HG02642 (cell line): ENCODE results near the gene ANO1.

ENCODE experiments used
- ATAC-seq: cut with Tn5 transposase; IDR thresholded peaks from one replicate; pipeline ENCODE4 v1.9.1; 2021; ENCODE audit warnings: mild to moderate bottlenecking; ENCODE audit not compliant: unreplicated experiment, poor library complexity

Gene ANO1

DNA sequence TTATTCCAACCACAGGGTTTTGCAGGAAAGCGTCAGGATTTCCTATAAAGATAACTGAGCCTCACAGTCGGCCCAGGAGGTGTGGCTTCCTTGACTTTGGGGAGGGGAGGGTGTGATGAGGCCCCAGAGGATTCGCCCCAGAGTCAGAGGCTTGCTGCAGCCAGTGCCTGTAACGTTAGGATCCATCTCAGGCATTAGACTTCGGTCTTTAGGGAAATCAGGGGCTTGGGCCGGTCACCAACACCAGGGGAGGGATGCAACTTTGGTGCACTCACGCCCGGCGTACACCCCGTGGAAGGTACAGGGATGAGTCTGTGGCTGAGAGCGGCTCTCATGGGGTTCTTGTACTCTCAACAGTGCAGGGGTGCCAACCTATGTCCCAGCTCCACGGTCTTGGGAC, 5.7 kb upstream of the ANO1 start:
- ATAC-seq: no peak

DNA sequence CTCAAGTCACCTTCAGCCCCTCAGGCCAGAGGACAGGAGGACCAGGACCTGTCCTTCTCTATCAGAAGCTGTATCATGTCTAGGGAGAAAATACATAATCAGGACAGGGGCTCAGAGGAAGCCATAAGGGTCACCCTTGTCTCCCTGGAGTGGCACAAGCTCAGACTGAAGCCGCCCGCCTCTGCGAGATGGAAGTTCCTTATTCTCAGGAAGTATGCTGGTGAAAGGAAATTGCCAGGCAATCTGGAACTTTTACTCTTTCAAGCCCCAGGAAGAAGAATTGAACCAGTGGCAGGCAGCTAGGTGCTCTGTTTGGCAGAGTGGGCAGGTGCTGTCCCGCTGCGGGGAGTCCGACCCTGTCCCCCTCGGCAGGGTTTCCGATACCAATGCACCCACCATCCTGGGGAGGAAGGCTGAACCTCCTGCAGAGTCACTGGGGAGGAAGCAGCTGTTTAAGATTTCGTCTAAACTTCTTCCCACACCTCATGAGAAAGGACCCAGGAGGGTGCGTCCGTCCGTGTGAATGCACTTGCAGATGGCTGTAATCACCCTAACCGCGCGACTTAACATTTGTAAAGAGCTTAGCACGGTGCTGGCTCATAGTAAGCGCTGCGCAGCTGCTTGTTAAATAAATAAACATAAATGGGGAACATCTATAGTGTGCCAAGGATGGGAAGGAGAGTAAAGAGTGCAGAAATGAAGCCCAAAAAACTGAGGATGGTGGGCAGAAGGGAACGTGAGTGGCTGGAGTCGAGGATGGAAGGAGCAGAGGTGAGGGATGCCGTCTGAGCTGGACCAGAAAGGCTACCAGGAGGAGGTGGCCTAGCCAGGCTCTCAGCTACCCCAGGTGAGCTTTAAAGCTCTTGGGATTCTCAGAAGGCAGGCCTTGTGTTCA, 5.0 kb upstream of the ANO1 start:
- ATAC-seq: no peak

DNA sequence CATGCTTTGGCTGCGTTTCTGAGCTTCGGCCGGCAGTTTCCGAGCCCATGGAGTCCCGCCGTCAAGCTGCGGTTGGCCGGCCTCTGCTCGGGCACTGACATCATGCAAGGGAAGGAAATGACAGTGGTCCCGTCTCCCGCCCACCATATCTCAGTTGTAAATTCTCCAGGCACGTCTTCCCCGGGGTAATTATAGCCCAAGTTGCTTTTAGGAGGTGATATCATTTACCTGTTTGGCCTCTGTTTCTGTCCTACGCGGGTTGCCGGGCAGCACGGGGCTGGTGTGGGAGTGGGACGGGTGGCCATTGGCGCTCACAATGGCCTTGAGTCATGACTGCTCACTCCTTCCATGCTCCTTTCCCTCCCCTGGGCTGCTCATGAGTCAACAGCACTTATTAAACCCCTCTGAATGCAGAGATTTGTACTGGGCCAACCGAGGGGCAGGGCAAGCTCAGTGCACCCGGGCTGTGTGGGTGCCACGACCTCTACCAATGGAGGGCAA, 4.2 kb upstream of the ANO1 start:
- ATAC-seq: no peak

DNA sequence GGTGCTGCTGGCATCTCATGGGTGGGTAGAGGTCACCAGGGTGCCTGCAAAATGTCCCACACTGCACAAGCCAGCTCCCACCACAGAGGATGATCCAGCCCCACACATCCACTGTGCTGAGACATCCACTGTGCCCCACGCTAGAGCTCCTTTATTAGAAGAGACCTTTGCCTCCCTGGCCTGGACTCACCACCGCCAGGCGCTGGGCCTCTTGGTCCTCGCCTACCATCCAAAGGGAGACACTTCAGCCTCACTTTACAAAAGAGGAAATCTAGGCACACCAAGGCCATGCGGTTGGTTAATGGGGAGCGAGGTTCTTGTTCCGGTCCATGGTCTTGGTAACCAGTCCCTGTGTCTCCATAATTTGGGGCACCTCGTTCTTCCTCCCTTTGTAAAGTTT, 3.4 kb upstream of the ANO1 start:
- no peak for ATAC-seq

DNA sequence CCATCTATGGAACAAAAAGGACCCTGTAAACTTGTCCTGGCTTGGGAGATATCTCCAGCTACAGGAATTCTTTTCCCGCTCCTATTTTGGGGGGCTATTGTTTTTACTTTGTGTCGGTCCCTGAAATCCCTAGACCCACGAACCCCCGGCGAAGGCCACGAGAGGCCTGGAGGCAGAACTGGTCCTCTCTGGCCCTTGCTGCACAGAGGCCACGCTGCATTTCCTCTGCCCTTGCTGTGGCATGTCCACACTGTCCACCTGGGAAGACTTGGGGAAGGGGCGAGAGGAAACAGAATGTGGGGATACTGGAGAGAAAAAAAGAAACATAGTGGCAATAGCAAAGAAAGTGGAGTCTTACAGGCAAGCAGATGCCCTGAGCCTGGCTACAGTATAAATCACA, 2.3 kb upstream of the ANO1 start:
- ATAC-seq: no peak

DNA sequence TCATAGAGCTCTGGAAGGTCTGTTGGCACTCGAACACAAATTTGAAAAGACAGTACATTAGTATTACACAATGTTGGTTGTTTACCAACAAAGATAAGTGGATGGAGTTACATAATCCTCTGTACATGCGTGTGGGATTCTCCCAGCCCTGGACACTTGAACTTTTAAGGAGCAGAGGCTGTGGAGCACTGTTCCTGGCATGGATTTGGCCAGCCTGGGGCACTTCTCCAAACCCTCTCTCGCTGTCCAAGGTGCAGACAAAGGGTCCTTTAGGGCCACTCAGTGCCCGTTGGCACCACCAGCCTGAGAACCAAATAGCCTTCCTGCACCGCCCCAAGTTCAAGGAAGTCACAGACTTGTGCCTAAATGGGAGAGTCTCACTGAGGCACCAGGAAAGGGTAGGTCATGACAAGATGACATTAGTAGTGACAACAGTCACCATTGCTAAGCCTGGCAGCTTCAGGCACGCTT, 1.6 kb upstream of the ANO1 start:
- ATAC-seq: no peak

DNA sequence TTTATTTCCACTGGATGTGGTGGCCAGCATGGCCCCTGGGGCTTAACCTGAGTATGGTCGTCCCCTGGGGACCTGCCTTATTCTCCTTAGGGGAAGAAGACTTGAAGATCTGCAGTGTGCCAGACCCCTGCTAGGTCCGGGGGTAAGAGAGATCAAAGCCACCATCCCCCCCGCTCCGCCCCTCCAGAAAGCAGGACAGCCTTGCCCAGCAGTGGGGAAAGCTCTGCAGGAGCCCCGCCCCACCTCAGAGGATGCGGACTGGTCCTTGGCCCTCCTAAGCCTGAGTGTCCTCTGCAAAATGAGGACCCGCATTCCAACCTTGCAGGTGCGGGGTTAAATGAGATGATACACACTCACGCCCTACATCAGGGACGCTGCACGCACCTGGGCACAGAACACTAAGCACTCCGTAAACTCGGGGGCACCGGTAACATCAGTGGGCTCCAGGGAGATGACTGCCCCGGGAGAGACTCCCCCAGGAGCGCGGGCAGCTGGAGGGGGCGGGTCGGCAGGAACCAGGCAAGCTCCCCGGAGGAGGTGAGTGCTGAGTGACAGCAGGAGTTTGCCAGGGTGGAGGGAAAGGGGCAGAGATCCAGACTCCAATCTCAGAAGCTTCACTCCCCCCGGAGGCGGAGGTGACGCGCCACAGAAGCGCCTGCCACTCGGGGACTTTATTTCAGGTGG, 564 bp upstream of the ANO1 start:
- ATAC-seq: no peak

DNA sequence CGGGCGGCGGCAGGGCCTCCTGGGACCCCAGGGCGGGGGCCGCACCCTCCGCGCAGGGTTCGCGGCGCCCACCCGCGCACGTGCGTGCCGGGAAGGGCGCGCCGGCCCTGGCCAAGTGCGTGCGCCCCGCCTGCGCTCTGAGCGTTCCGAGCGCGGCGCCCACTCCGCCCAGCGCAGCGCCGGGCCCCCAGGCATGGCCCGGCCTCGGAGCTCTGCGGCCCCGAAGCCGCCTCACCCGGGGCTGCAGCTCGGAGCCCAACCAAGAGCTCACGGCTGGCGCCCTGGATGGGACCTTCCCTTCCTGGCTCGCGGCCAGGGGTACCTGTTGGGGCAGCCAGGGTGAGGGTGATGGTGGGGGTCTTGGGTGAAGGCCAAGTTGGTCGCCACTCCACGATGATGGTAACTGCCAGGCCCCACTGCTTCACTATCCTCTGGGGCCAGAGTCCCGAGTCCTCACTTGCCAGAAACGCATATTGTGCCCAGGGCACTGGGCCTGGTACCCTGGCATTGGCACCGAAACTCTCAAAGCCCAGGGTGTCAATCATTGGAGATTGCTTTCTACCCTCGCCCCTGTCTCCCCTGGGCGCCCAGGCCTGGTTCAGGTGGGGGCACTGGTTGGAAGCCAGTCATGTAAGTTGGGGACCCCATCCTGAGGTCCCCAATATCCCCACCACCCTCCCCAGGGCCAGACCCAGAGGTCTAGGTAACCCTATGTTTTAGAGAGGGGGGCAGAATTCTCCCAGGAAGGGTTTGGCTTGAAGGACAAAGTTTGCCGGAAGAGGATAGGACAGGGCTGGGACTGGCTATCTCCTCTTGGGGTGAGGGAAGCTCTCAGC, 882 bp downstream of the ANO1 start:
- ATAC-seq: no peak

DNA sequence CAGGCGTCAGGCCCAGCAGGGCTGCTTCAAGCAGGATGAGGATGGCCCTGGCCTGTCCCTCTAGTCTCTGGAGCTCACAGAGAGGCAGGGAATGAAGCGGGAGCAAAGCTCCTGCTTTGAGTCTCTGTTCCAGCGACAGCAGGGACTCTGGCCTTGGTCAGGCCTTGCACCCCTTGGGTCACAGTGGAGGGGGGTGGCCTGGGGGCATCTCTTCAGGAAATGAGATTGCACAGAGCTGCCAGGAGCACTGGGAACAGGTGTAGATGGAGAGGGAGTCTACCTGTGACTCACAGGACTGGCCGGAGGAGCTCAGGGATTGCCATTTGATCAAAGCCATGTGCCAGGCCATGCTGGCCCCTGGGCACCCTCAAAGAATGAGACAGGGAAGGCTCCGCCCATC, 1.6 kb downstream of the ANO1 start:
- ATAC-seq: no peak

DNA sequence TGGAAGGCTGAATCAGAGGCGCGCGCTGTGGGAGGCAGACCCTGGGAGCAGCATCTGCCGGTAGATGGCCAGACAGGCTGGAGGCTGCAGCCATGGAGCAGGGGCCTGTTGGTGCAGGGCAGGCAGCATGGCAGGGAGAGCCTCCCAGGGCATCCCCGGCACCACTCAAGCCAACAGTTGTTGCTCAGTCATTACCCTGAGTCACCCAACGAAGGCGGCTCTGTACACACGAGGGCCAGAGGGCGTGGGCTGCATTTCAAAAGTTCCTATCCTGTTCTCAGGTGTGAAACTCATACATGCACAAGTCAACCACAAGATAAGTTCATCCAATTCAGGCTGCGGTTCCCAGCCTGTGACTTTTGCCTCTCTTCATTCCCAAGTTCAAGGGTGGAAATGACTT, 2.6 kb downstream of the ANO1 start:
- no peak for ATAC-seq

DNA sequence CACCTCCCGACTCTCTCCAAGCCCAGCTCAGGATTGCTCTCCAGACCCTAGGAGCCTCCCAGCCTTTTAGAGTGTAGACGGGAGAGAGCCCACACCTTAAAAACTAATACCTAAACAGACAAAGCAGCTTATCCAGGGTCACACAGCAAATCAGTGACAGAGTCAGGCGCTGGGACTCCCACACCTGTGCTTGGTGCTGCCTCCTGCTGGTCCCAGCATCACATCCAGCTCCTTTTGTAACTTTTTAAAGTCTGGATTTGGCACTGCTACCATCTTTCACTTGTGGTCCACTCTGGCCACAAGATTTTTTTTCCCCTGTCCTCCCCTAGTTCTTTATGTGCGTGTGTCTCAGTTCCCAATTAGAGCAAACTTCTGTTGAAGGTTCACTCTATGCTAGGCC, 4.7 kb downstream of the ANO1 start:
- no peak for ATAC-seq

DNA sequence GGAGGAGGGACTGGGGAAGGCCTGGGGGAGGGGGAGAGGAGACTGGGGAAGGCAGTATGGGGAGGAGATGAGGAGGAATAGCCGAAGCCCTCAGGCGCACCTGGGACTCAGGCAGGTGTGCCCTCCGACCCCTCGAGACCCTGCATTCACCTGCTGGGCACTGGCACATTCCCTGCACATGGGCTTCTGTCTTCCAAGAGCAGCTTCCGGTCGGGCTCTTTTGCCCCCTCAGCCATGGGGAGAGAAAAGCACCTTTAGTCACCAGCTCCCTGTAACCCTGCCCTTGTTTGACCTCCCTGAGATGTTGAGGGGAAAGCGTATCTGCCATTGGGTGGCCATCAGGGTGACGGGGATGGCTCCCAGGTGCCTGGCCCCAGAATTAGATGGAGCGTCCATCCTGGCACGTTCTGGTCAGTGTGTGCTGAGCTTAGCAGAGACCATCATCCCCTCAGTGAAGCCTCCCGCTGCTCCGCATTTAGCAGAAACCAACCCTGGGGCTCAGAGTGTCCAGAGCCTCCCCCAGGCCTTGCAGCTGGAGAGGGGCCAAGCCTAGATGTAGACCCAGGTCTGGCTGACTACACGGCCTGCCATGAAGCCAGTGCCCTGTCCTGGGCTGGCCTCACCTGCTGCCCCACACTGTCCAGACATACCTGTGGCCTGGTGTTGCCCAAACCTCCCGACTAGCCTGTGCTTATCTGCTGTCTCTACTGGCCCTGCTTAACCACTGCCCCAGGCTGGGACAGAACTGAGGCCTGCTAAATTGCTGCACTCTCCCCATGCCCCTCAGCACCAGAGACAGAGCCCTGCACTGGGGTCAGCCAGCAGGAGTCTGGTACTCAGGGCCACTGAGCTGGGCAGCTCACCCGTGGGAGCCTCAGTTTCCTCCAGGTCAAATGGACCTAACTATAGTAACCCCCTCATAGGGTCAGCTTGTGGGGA, 6.2 kb downstream of the ANO1 start:
- ATAC-seq: no peak

DNA sequence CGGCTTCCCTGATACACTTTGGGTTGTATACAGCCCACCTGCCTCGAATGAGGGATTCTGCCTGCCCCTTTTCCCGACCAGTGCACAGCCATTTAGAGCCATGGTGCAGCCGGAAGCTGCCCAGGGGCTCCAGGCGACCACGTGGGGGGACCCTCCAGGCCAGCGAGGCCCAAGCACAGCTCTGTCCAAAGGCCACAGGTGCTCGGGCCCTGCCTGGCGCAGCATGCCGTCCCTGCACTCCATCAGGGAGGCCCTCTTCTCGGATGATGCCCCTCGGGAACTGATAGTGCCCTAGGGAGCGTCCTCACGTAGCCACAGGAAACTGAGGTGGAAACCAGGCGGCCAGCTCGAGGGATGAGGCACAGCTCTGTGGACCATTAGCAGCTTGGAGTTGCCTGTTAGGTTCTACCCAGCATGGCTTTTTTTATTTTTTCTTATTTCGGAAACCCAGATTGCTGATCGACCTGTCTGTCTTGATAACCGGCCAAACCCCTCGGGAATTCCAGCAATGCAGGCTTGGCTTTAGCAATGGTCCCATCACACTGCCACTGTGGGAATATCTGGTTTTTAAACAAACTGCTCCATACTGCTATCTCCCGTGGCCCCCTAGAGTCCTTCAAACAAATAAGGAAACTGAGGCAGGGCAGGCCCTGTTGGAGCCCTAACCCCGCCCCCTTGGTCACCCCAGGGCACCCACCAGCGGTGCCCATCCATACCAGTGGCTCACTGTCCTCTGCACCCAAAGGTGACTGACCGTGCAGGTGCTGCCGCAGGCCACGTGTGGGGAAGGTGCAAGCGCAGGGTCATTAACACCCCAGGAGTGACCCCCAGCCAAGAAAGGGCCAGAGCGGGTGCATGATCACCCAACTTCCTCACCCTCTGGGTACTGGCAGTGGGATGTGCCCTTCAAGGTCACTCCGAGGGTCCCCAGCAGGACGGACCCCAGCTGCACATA, 8.0 kb downstream of the ANO1 start:
- no peak for ATAC-seq

DNA sequence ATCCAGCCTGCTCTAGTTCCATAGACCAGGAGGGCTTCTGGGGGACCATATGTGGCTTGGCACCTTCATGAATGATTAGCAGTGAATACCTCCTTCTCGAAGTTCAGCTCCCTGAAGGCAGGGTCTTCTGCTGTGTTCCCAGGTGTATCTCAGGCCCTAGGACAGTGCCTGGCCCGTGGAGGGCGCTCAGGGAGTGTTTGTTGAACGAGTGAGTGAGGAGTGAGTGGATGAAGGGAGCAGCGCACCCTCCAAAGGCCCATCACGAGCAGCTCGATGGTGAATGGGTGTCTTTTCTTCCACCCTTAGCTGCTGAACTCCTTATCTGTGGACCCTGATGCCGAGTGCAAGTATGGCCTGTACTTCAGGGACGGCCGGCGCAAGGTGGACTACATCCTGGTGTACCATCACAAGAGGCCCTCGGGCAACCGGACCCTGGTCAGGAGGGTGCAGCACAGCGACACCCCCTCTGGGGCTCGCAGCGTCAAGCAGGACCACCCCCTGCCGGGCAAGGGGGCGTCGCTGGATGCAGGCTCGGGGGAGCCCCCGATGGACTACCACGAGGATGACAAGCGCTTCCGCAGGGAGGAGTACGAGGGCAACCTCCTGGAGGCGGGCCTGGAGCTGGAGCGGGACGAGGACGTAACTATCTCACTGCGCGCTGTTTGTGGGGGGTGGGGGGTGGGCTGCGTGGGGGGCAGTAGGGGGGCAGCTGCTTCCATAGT, 9.5 kb downstream of the ANO1 start:
- ATAC-seq: no peak

DNA sequence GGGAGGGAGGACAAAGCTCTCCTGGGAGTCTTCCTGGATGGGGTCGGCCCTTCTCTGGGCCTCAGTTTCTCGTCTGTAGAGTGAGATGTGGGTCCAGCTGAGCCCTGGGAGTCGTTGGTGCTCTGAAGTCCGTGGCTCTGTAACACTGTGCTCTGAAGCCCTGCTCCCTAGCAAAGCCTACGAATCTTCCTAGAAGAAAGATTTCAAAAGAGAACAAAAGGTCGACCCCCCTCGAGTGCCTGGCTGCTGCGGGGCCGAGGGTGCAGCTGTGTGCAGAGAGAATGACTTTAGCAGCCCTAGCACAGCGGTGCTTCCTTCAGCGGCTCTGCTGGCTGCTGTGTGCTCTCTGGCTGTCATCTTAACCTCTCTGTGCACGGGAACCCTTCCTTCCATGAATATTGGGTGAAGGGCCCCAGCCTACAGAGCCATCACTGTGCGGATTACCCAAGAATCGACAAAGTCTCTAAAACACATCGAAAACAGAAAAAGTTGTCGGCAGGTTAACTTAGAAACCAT, 10.7 kb downstream of the ANO1 start:
- ATAC-seq: no peak

DNA sequence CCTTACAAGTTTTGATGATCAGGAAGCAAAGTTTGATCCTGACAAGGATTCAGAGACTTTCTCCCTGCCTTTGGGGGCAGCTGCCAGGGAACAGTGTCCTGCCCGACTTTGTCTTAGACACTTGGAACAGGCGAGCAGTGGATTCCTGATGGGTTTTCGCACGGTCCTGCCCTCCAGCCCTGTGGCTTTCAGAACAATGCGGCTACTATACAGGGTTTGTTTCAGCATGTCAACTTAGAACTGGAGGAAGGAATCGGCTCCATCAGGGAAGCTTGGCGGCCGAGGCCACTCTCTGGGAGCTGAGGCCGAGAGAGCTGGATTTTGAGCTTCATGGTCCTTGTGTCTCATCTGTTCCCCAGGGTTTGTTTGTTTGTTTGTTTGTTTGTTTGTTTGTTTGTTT, 11.5 kb downstream of the ANO1 start:
- ATAC-seq: no peak

DNA sequence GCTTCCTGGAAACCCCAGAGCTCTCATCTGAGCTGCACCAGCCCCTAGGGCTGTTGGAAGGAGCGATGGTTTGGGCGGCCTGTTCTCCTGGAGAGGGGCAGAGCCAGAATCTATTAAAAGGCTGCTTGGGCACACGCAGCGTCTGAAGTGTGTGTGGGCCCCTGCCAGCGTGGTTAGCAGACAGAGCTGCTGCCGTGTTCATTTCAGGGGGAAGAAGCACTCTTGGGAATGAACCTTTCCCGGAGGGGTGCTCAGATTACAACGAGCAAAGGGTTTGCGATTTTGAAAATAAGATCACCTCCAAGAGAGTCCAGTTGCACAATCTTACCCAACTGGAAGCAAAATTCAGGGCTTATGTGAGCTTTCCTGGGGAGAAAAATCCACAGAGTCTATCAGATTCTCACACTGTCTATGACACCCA, 12.9 kb downstream of the ANO1 start:
- no peak for ATAC-seq

DNA sequence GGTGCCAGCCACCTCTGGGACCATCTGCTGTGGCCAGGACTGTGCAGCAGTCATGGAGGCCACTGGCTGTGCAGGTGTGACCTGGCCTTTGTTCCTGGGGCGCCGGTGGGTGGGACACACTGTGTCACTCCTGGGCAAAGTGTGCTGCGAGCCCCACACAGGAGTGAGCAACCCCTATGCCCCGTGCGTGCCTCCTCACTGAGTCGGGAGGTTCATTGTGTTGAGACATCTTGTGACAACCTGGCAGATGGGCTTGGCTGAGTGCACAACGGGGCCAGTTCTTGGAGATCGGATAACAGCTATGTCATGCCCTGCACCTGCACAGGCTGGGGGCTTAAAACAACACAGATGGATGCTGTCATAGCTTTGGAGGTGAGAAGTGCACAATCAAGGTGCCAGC, 13.5 kb downstream of the ANO1 start:
- no peak for ATAC-seq
